Smooth muscle cell of the coronary artery (primary cell): Measurements from ENCODE around the gene FBXO33. TPM values are rescaled to one million over a fixed set of nuclear protein-coding genes. Genes with fewer than 3 reads are reported as not detected.

Experiments used
- total RNA-seq: library from RNA; depleted of rRNA; stranded (reverse); fragments of >200 nt; gene quantifications from 2 replicates; pipeline ENCODE4 v1.2.3, GENCODE V29; 2014; ENCODE audit warnings: low replicate concordance

Gene FBXO33, protein sequence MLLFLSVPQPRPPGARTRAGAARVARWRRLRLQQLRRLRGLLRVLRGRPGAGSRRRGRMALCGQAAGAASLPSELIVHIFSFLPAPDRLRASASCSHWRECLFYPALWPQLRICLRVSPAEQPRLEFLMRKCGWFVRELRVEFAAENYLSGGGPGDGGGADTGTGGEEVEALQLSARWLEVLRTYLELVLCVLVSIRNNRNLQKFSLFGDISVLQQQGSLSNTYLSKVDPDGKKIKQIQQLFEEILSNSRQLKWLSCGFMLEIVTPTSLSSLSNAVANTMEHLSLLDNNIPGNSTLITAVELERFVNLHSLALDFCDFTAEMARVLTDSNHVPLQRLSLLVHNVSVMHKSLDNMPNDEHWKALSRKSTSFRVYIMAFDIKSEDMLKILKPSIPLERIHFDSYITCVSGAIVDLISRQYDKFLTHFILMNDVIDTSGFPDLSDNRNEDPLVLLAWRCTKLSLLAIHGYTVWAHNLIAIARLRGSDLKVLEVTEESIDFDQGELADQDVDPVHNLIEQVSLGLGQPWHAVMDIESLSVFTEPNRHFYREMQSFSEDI
- total RNA-seq: 12.7 and 21.8 TPM in 2 replicates

GRCh38 chr14:39432179-39432618, at the start of gene FBXO33:
TSS of gene FBXO33 (minus strand) at chr14:39432433. CDS start at chr14:39432162, 271 bp downstream.

Other genes starting within 250 kb of the FBXO33 start
- gene MIA2, start 198.5 kb downstream of the FBXO33 start, total RNA-seq: 5.6 and 14.3 TPM in 2 replicates